ENCODE measurements around the gene DENND2D. TPM values are rescaled to one million over a fixed set of nuclear protein-coding genes. Genes with fewer than 3 reads are reported as not detected.
A peak's percentile ranks its signal among the peaks of the same experiment; 100 is the strongest.

DENND2D gene
- total and polyA plus RNA-seq, 9 of the 15 experiments (the other 6 are each of a cell fraction or from before 2014, with no cell fraction given): 0.08 to 0.44 (median 0.13) TPM; not detected in 6

GRCh38 chr1:111197598-111198284 lies 2.7 kb downstream of the DENND2D start (continued):
- TF ChIP-seq CTCF (IDR thresholded peaks at IDR 0.05 in 2 of 3, conservative IDR thresholded peaks at IDR 0.05 in 1 of 3; ENCODE audit: insufficient read depth in 2 of 3, low read depth in 1 of 3, low read length in 3 of 3) (peak; percentile 76 to 91 (median 79)), FOXP1 (CRISPR knock-in tag; IDR thresholded peaks at IDR 0.05) (peak; percentile 47; the same call in 1 of the 2 replicates), ZNF143 (CRISPR knock-in tag; IDR thresholded peaks at IDR 0.05) (no peak), SMARCA5 (IDR thresholded peaks at IDR 0.05) (no peak), MGA (IDR thresholded peaks at IDR 0.05) (peak; percentile 33; the same call in 1 of the 2 replicates), GTF2F1 (IDR thresholded peaks at IDR 0.05; ENCODE audit: low read depth, low read length) (no peak), L3MBTL2 (IDR thresholded peaks at IDR 0.05) (0 out of 2 replicates have a peak, but pooled peaks have one; percentile 25), ZNF263 (CRISPR knock-in tag; IDR thresholded peaks at IDR 0.05; ENCODE audit: borderline replicate concordance) (peak; percentile 80; the same call in 1 of the 2 replicates), CTCFL (IDR thresholded peaks at IDR 0.05; ENCODE audit: borderline replicate concordance, insufficient read depth, low read depth, low read length, poor library complexity, severe bottlenecking) (peak; percentile 73)
- TF ChIP-seq, protein P1, sequence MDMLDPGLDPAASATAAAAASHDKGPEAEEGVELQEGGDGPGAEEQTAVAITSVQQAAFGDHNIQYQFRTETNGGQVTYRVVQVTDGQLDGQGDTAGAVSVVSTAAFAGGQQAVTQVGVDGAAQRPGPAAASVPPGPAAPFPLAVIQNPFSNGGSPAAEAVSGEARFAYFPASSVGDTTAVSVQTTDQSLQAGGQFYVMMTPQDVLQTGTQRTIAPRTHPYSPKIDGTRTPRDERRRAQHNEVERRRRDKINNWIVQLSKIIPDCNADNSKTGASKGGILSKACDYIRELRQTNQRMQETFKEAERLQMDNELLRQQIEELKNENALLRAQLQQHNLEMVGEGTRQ (CRISPR knock-in tag; IDR thresholded peaks at IDR 0.05): no peak

All from K562 (cell line).